WTC11 (cell line): ENCODE data around the gene CRY2. TPM values are rescaled to one million over a fixed set of nuclear protein-coding genes. Genes with fewer than 3 reads are reported as not detected.
A peak's percentile ranks its signal among the peaks of the same experiment; 100 is the strongest.

Experiments used
- ATAC-seq: fragments of 200-7000 bp; cut with Tn5 transposase; 2 replicates; pipeline ENCODE4 v1.10.0; 2021; ENCODE audit warnings: mild to moderate bottlenecking, moderate library complexity
- CTCF ChIA-PET: fragments of 300-600 bp; sonication (Branson Sonifier 250); formaldehyde crosslinking; loops from one replicate; lab custom pipeline; 2021; ENCODE audit warnings: antibody characterized with exemption; lab: Charles Lee
- POLR2A ChIA-PET: fragments of 350-600 bp; sonication (Branson Sonifier 250); formaldehyde crosslinking; loops from one replicate; lab custom pipeline; 2021; ENCODE audit warnings: antibody characterized with exemption; lab: Charles Lee
- DNase-seq: peaks from one replicate; pipeline ENCODE4 v3.0.0; 2021; ENCODE audit warnings: low spot score
- H3K27ac Mint-ChIP-seq: 2 replicates; pipeline ENCODE4 v1.8.0; 2021; ENCODE audit warnings: mixed read lengths
- H3K27me3 Mint-ChIP-seq: 2 replicates; pipeline ENCODE4 v1.8.0; 2021; ENCODE audit warnings: low read depth, mild to moderate bottlenecking, moderate library complexity, mixed read lengths
- H3K36me3 Mint-ChIP-seq: 2 replicates; pipeline ENCODE4 v1.8.0; 2021; ENCODE audit warnings: mixed read lengths
- H3K4me1 Mint-ChIP-seq: 2 replicates; pipeline ENCODE4 v1.8.0; 2022; ENCODE audit warnings: mixed read lengths
- H3K4me3 Mint-ChIP-seq: 2 replicates; pipeline ENCODE4 v1.8.0; 2021; ENCODE audit warnings: mild to moderate bottlenecking, moderate library complexity, mixed read lengths
- H3K9me3 Mint-ChIP-seq: 2 replicates; pipeline ENCODE4 v1.8.0; 2021; ENCODE audit warnings: mixed read lengths
- CBFB ChIP-seq: sonication (generic); formaldehyde crosslinking; IDR thresholded peaks from 2 replicates; pipeline ENCODE4 v1.8.1; 2022; ENCODE audit warnings: mild to moderate bottlenecking, low read depth, missing genetic modification reagents
- CDX4 ChIP-seq: fragments of 250-450 bp; sonication (Bioruptor Pico); IDR thresholded peaks from 2 replicates; pipeline ENCODE4 v1.9.0; 2021; ENCODE audit warnings: moderate library complexity, mild to moderate bottlenecking, inconsistent platforms, borderline replicate concordance
- ERG ChIP-seq: fragments of 250-450 bp; sonication (Bioruptor Pico); IDR thresholded peaks from 2 replicates; pipeline ENCODE4 v1.8.0; 2021; ENCODE audit warnings: mild to moderate bottlenecking
- FOXP1 ChIP-seq: sonication (generic); formaldehyde crosslinking; IDR thresholded peaks from 2 replicates; pipeline ENCODE4 v1.8.0; 2022; ENCODE audit warnings: missing genetic modification reagents, mild to moderate bottlenecking, moderate library complexity, borderline replicate concordance
- HMGXB4 ChIP-seq: sonication (generic); formaldehyde crosslinking; IDR thresholded peaks from 2 replicates; pipeline ENCODE4 v1.8.1; 2023; ENCODE audit warnings: mild to moderate bottlenecking, moderate library complexity, missing genetic modification reagents
- MAX ChIP-seq: sonication (generic); formaldehyde crosslinking; IDR thresholded peaks from 2 replicates; pipeline ENCODE4 v1.8.0; 2022; ENCODE audit warnings: mild to moderate bottlenecking, missing genetic modification reagents
- MLX ChIP-seq: sonication (generic); formaldehyde crosslinking; IDR thresholded peaks from 2 replicates; pipeline ENCODE4 v1.8.1; 2023; ENCODE audit warnings: mild to moderate bottlenecking, missing genetic modification reagents, moderate library complexity
- SMAD3 ChIP-seq: sonication (generic); formaldehyde crosslinking; IDR thresholded peaks from 2 replicates; pipeline ENCODE4 v1.8.0; 2022; ENCODE audit warnings: missing genetic modification reagents, mild to moderate bottlenecking, borderline replicate concordance
- TEAD4 ChIP-seq: sonication (generic); formaldehyde crosslinking; IDR thresholded peaks from 2 replicates; pipeline ENCODE4 v1.8.0; 2022; ENCODE audit warnings: mild to moderate bottlenecking, missing genetic modification reagents
- USF1 ChIP-seq: sonication (generic); formaldehyde crosslinking; IDR thresholded peaks from 2 replicates; pipeline ENCODE4 v1.8.0; 2022; ENCODE audit warnings: mild to moderate bottlenecking, missing genetic modification reagents
- ZNF232 ChIP-seq: sonication (generic); formaldehyde crosslinking; IDR thresholded peaks from 2 replicates; pipeline ENCODE4 v1.8.0; 2022; ENCODE audit warnings: mild to moderate bottlenecking, missing genetic modification reagents
- ZNF416 ChIP-seq: fragments of 250-450 bp; sonication (Bioruptor Pico); IDR thresholded peaks from 2 replicates; pipeline ENCODE4 v1.9.0; 2021; ENCODE audit warnings: mild to moderate bottlenecking, inconsistent platforms
- ZNF425 ChIP-seq: fragments of 250-450 bp; sonication (Bioruptor Pico); conservative IDR thresholded peaks from 2 replicates; pipeline ENCODE4 v1.9.0; 2021; ENCODE audit warnings: mild to moderate bottlenecking
- ZNF671 ChIP-seq: fragments of 250-450 bp; sonication (Bioruptor Pico); IDR thresholded peaks from 2 replicates; pipeline ENCODE4 v1.8.0; 2021; ENCODE audit warnings: mild to moderate bottlenecking
- total RNA-seq: library from RNA; stranded (reverse); gene quantifications from 3 replicates; pipeline ENCODE4 v1.2.3, GENCODE V29; 2021

Gene CRY2
- total RNA-seq, 1 experiment from 2014 or later = 18.3 TPM

- TF ChIP-seq MAX (CRISPR knock-in tag) (no peak), CDX4 (CRISPR knock-in tag) (no peak), ZNF671 (no peak), ZNF416 (CRISPR knock-in tag) (no peak)
Observed at GRCh38 chr11:45886816-45887520, 39.7 kb downstream of the CRY2 start (continued).

GRCh38 chr11:45887587-45887986, 40.3 kb downstream of the CRY2 start:
- DNase-seq = no peak
- no peak for ATAC-seq
- CTCF ChIA-PET = interaction anchor here (1.2 to 2.7 kb wide), 2 partner anchors 15 to 78 kb away, joined by 3 to 13 read pairs; no protein-coding TSS in a partner anchor
- POLR2A ChIA-PET = no interaction called here
- Mint-ChIP-seq H3K9me3 (no peaks in the 10 kb centered on the region), H3K4me1 (peaks cover 5% of the 10 kb centered on the region), H3K27ac (no peak overlapping the region), H3K4me3 (no peak overlapping the region), H3K36me3 (no peaks in the 10 kb centered on the region), H3K27me3 (peaks cover 7% of the 10 kb centered on the region; the same call in 1 of the 2 replicates)
- TF ChIP-seq SMAD3 (CRISPR knock-in tag) (no peak), ZNF232 (CRISPR knock-in tag) (no peak), ERG (CRISPR knock-in tag) (no peak), FOXP1 (CRISPR knock-in tag) (no peak), MLX (CRISPR knock-in tag) (no peak), ZNF425 (CRISPR knock-in tag) (no peak), TEAD4 (CRISPR knock-in tag) (no peak), CBFB (CRISPR knock-in tag) (no peak)

- Mint-ChIP-seq H3K36me3 (no peaks in the 10 kb centered on the region), H3K27me3 (peaks cover 4% of the 10 kb centered on the region; the same call in 1 of the 2 replicates), H3K4me1 (peaks cover 15% of the 10 kb centered on the region), H3K4me3 (no peak overlapping the region), H3K9me3 (no peaks in the 10 kb centered on the region), H3K27ac (peak overlapping the region; percentile 28; the same call in 1 of the 2 replicates)
- DNase-seq = no peak
- TF ChIP-seq USF1 (CRISPR knock-in tag) = no peak
- TF ChIP-seq MLX (CRISPR knock-in tag) = no peak
- TF ChIP-seq ZNF425 (CRISPR knock-in tag) = no peak
- no peak for TF ChIP-seq FOXP1 (CRISPR knock-in tag)
- no peak for TF ChIP-seq SMAD3 (CRISPR knock-in tag)
- no peak for TF ChIP-seq HMGXB4 (CRISPR knock-in tag)
- no peak for ATAC-seq
- ChIA-PET CTCF (interaction anchor here (0.6 kb wide), 1 partner anchor 182 kb away, joined by 3 read pairs; no protein-coding TSS in a partner anchor), POLR2A (no interaction called here)
Observed at GRCh38 chr11:45889555-45889954, 42.3 kb downstream of the CRY2 start.
